Measurements from ENCODE around the gene CELA1.

CELA1 gene

DNA sequence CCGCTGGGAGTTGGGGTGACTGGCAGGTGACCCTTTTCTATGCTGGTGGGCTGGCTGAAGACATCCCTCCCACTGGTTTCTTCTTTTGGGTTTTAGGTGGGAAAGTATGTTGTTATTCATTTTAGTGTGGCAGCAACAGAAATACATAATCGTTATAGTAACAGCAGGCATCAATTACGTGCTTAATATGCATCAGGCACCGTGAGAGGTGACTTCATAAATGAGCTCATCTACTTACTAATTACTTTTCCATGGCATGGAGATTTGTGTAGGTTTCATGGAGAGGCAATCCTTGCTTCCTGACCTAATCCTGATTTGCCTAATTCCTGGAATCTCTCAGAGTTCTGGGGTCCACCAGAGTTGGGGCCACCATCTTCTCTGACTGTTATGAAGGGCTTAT, 13.4 kb upstream of the CELA1 start:
- Histone ChIP-seq H3K23ac (ENCODE audit: low read length) (no peak overlapping the region), H3K56ac (ENCODE audit: low read length) (no peak overlapping the region), H3K4ac (ENCODE audit: low read depth, low read length) (no peak overlapping the region), H3K79me1 (ENCODE audit: low read length) (no peaks in the 10 kb centered on the region), H2BK15ac (replicated peaks; ENCODE audit: low read depth) (no peak overlapping the region), H3K79me2 (ENCODE audit: control insufficient read depth, insufficient read depth, low read length) (no peaks in the 10 kb centered on the region), H3K27ac (ENCODE audit: low read depth, low read length) (no peak overlapping the region), H3K4me2 (ENCODE audit: low read length) (no peak overlapping the region), H2AK5ac (ENCODE audit: low read length) (no peak overlapping the region), H4K8ac (ENCODE audit: low read depth, low read length) (no peak overlapping the region), H3K4me1 (ENCODE audit: control insufficient read depth, low read depth, low read length) (no peaks in the 10 kb centered on the region), H3K4me3 (ENCODE audit: low read length) (no peak overlapping the region), H2BK120ac (ENCODE audit: low read depth, low read length) (no peak overlapping the region), H3K36me3 (ENCODE audit: control insufficient read depth, insufficient read depth, low read length) (no peaks in the 10 kb centered on the region), H3K27me3 (ENCODE audit: insufficient read depth, low read length, poor library complexity) (no peaks in the 10 kb centered on the region), H4K5ac (ENCODE audit: low read length) (no peak overlapping the region), H2BK5ac (ENCODE audit: low read length) (no peak overlapping the region), H3K9ac (ENCODE audit: low read length) (no peak overlapping the region), H3K18ac (ENCODE audit: low read length) (no peak overlapping the region)
- no CpG with 5 or more reads among the region's 4 CpGs for WGBS (ENCODE audit: extremely low coverage, insufficient coverage, low lambda C conversion rate)
- DNase-seq = no peak

DNA sequence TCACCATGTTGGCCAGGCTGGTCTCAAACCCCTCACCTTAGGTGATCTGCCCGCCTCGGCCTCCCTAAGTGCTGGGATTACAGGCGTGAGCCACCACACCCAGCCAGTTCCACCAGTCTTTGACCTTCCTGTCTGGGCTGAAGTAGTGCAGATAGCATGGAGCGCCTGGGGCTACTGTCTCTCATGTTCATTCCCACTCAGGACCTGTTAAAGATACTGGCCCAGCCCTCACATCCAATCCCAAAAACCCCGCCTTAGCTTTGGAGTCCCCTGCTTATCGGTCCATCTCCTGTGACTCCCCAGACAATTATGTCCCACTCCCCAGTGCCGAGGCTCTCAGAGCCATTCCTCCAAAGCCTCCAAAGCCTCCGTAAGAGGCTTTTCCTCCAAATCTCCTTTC, 12.0 kb upstream of the CELA1 start:
- DNase-seq = no peak
- Histone ChIP-seq H3K4me1 (ENCODE audit: control insufficient read depth, low read depth, low read length) (no peaks in the 10 kb centered on the region), H2BK15ac (replicated peaks; ENCODE audit: low read depth) (no peak overlapping the region), H3K36me3 (ENCODE audit: control insufficient read depth, insufficient read depth, low read length) (no peaks in the 10 kb centered on the region), H3K79me1 (ENCODE audit: low read length) (no peaks in the 10 kb centered on the region), H3K23ac (ENCODE audit: low read length) (no peak overlapping the region), H3K56ac (ENCODE audit: low read length) (no peak overlapping the region), H2BK120ac (ENCODE audit: low read depth, low read length) (no peak overlapping the region), H3K79me2 (ENCODE audit: control insufficient read depth, insufficient read depth, low read length) (no peaks in the 10 kb centered on the region), H3K18ac (ENCODE audit: low read length) (no peak overlapping the region), H4K5ac (ENCODE audit: low read length) (no peak overlapping the region), H4K8ac (ENCODE audit: low read depth, low read length) (no peak overlapping the region), H3K4me3 (ENCODE audit: low read length) (no peak overlapping the region), H2AK5ac (ENCODE audit: low read length) (no peak overlapping the region), H3K4ac (ENCODE audit: low read depth, low read length) (no peak overlapping the region), H3K9ac (ENCODE audit: low read length) (no peak overlapping the region), H3K27ac (ENCODE audit: low read depth, low read length) (no peak overlapping the region), H2BK5ac (ENCODE audit: low read length) (no peak overlapping the region), H3K27me3 (ENCODE audit: insufficient read depth, low read length, poor library complexity) (no peaks in the 10 kb centered on the region), H3K4me2 (ENCODE audit: low read length) (no peak overlapping the region)
- no CpG with 5 or more reads among the region's 8 CpGs for WGBS (ENCODE audit: extremely low coverage, insufficient coverage, low lambda C conversion rate)

DNA sequence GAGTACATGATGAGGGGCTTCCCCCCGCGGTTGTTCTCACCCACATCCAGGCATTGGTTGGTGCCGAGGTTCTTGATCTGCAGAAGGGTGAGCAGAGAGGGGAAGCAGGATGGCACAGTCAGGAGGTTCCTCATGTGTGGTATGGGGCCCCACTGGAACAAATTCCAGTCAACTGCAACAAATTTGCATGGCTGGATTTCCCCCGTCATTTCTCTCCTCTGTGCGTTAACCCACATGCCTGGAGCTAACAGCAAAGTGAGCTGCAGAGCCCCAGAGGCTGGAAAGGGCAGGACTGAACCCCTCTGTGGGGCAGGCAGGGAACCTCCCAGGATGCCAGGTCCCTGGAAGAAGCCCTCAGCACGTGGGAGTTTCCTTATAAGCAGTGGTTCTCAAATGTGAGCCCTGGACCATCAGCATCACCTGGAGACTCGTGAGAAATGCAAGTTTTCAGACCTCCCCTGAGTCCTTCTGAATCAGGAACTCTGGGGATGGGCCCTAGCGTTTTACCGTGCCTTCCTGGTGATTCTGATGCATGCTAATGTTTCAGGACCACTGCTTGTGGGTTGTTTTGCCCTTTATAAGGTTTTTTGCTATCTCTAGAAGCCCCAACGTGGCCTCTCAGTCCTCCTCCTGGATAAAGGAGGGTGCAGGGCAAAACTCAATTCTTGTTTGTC, 11.0 kb upstream of the CELA1 start:
- Histone ChIP-seq H3K4me3 (ENCODE audit: low read length) (no peak overlapping the region), H3K23ac (ENCODE audit: low read length) (no peak overlapping the region), H2BK120ac (ENCODE audit: low read depth, low read length) (no peak overlapping the region), H3K36me3 (ENCODE audit: control insufficient read depth, insufficient read depth, low read length) (no peaks in the 10 kb centered on the region), H3K27me3 (ENCODE audit: insufficient read depth, low read length, poor library complexity) (no peaks in the 10 kb centered on the region), H4K5ac (ENCODE audit: low read length) (no peak overlapping the region), H3K79me2 (ENCODE audit: control insufficient read depth, insufficient read depth, low read length) (no peaks in the 10 kb centered on the region), H2BK15ac (replicated peaks; ENCODE audit: low read depth) (no peak overlapping the region), H2AK5ac (ENCODE audit: low read length) (no peak overlapping the region), H3K79me1 (ENCODE audit: low read length) (no peaks in the 10 kb centered on the region), H3K4ac (ENCODE audit: low read depth, low read length) (no peak overlapping the region), H3K9ac (ENCODE audit: low read length) (no peak overlapping the region), H3K18ac (ENCODE audit: low read length) (no peak overlapping the region), H3K27ac (ENCODE audit: low read depth, low read length) (no peak overlapping the region), H3K56ac (ENCODE audit: low read length) (no peak overlapping the region), H3K4me1 (ENCODE audit: control insufficient read depth, low read depth, low read length) (no peaks in the 10 kb centered on the region), H3K4me2 (ENCODE audit: low read length) (no peak overlapping the region), H2BK5ac (ENCODE audit: low read length) (no peak overlapping the region), H4K8ac (ENCODE audit: low read depth, low read length) (no peak overlapping the region)
- WGBS (ENCODE audit: extremely low coverage, insufficient coverage, low lambda C conversion rate) = no CpG with 5 or more reads among the region's 10 CpGs
- DNase-seq = no peak

DNA sequence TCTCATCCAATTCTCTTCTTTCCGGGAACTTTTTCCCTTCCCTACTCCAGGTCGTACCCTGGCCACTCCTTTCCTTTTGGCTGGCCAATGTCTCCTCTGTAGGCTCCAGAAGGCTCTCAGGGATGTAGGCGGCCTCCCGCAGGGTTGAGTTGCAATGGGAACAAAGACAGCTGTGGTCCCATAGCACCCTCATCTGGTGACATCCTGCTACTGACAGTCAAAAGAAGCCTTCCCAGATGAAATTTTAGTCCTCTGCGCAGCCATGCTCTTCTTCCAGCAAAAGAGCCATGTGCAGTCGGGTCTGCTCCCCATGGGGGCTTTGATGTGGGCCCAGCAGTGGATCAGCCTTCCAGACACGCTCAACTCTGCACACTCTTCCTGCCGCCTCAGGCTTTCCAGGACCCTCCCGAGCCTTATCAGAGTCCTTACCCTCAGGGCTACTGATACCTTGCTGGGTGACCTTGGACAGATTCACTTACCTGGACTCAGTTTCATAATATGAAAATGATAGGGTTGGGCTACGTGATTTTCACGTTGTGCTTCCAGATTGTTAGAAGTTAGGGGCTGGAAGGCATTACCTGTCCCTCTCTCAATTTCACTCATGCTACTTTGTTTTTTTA, 5.5 kb upstream of the CELA1 start:
- WGBS (ENCODE audit: extremely low coverage, insufficient coverage, low lambda C conversion rate) = no CpG with 5 or more reads among the region's 11 CpGs
- peak; percentile 91 for DNase-seq
- Histone ChIP-seq H3K56ac (ENCODE audit: low read length) (peak overlapping the region; percentile 70), H3K23ac (ENCODE audit: low read length) (no peak overlapping the region), H2BK15ac (replicated peaks; ENCODE audit: low read depth) (no peak overlapping the region), H3K18ac (ENCODE audit: low read length) (no peak overlapping the region), H3K79me2 (ENCODE audit: control insufficient read depth, insufficient read depth, low read length) (no peaks in the 10 kb centered on the region), H3K4me1 (ENCODE audit: control insufficient read depth, low read depth, low read length) (no peaks in the 10 kb centered on the region), H3K9ac (ENCODE audit: low read length) (peak overlapping the region; percentile 16), H3K4ac (ENCODE audit: low read depth, low read length) (no peak overlapping the region), H2BK120ac (ENCODE audit: low read depth, low read length) (no peak overlapping the region), H3K79me1 (ENCODE audit: low read length) (no peaks in the 10 kb centered on the region), H3K27me3 (ENCODE audit: insufficient read depth, low read length, poor library complexity) (no peaks in the 10 kb centered on the region), H4K5ac (ENCODE audit: low read length) (no peak overlapping the region), H3K36me3 (ENCODE audit: control insufficient read depth, insufficient read depth, low read length) (no peaks in the 10 kb centered on the region), H2AK5ac (ENCODE audit: low read length) (no peak overlapping the region), H3K27ac (ENCODE audit: low read depth, low read length) (no peak overlapping the region), H3K4me2 (ENCODE audit: low read length) (no peak overlapping the region), H4K8ac (ENCODE audit: low read depth, low read length) (no peak overlapping the region), H2BK5ac (ENCODE audit: low read length) (no peak overlapping the region), H3K4me3 (ENCODE audit: low read length) (no peak overlapping the region)

DNA sequence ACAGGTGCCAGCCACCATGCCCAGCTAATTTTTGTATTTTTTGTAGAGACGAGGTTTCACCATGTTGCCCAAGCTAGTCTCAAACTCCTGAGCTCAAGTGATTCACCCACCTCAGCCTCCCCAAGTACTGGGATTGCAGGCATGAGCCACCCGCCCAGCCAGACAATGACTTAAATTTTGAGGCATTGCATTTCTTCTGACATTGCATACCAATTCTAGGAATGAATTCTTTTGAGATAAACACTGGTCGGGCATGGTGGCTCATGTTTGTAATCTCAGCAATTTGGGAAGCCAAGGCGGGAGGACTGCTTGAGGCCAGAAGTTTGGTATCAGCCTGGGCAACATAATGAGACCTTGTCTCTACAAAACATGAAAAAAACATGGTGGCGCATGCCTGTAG, 2.5 kb upstream of the CELA1 start:
- H3K9ac ChIP-seq (ENCODE audit: low read length) = no peak overlapping the region
- no peak overlapping the region for H4K8ac ChIP-seq (ENCODE audit: low read depth, low read length)
- no peak overlapping the region for H3K27ac ChIP-seq (ENCODE audit: low read depth, low read length)
- no peak overlapping the region for H4K5ac ChIP-seq (ENCODE audit: low read length)
- no peak overlapping the region for H3K4ac ChIP-seq (ENCODE audit: low read depth, low read length)
- no peak overlapping the region for H3K23ac ChIP-seq (ENCODE audit: low read length)
- no peaks in the 10 kb centered on the region for H3K4me1 ChIP-seq (ENCODE audit: control insufficient read depth, low read depth, low read length)
- H3K79me2 ChIP-seq (ENCODE audit: control insufficient read depth, insufficient read depth, low read length) = no peaks in the 10 kb centered on the region
- no peaks in the 10 kb centered on the region for H3K79me1 ChIP-seq (ENCODE audit: low read length)
- H3K18ac ChIP-seq (ENCODE audit: low read length) = no peak overlapping the region
- no peak overlapping the region for H3K4me2 ChIP-seq (ENCODE audit: low read length)
- H2BK15ac ChIP-seq (replicated peaks; ENCODE audit: low read depth) = no peak overlapping the region
- H3K56ac ChIP-seq (ENCODE audit: low read length) = no peak overlapping the region
- H3K27me3 ChIP-seq (ENCODE audit: insufficient read depth, low read length, poor library complexity) = no peaks in the 10 kb centered on the region
- no peaks in the 10 kb centered on the region for H3K36me3 ChIP-seq (ENCODE audit: control insufficient read depth, insufficient read depth, low read length)
- no peak overlapping the region for H2AK5ac ChIP-seq (ENCODE audit: low read length)
- DNase-seq = no peak
- no peak overlapping the region for H2BK120ac ChIP-seq (ENCODE audit: low read depth, low read length)
- no peak overlapping the region for H2BK5ac ChIP-seq (ENCODE audit: low read length)
- no peak overlapping the region for H3K4me3 ChIP-seq (ENCODE audit: low read length)
- no CpG with 5 or more reads among the region's 5 CpGs for WGBS (ENCODE audit: extremely low coverage, insufficient coverage, low lambda C conversion rate)

DNA sequence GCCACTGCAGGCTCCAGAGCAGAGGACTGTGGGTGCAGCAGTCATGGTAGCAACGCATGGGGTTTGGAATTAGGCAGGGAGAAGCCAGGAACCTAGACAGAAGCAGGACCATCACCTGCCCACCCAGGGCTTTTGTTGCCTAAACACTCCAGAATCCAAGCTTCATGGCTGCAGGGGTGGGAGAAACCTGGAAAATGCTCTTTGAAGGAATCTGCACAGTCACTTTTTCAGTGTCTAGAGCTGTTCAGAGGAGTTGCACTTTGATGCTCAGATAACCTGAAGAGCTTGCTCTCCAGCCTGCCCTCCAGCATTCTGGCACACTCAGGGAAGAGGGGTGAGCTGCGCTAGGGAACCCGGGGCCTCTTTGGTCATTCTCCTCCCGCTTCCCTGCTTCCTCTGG, 1.6 kb upstream of the CELA1 start:
- Histone ChIP-seq H3K27ac (ENCODE audit: low read depth, low read length) (no peak overlapping the region), H3K4me3 (ENCODE audit: low read length) (no peak overlapping the region), H3K4me1 (ENCODE audit: control insufficient read depth, low read depth, low read length) (no peaks in the 10 kb centered on the region), H3K27me3 (ENCODE audit: insufficient read depth, low read length, poor library complexity) (no peaks in the 10 kb centered on the region), H4K8ac (ENCODE audit: low read depth, low read length) (no peak overlapping the region), H2BK5ac (ENCODE audit: low read length) (no peak overlapping the region), H3K79me2 (ENCODE audit: control insufficient read depth, insufficient read depth, low read length) (no peaks in the 10 kb centered on the region), H3K9ac (ENCODE audit: low read length) (no peak overlapping the region), H3K4ac (ENCODE audit: low read depth, low read length) (no peak overlapping the region), H2AK5ac (ENCODE audit: low read length) (no peak overlapping the region), H2BK120ac (ENCODE audit: low read depth, low read length) (no peak overlapping the region), H2BK15ac (replicated peaks; ENCODE audit: low read depth) (no peak overlapping the region), H3K56ac (ENCODE audit: low read length) (no peak overlapping the region), H3K36me3 (ENCODE audit: control insufficient read depth, insufficient read depth, low read length) (no peaks in the 10 kb centered on the region), H3K79me1 (ENCODE audit: low read length) (no peaks in the 10 kb centered on the region), H3K23ac (ENCODE audit: low read length) (no peak overlapping the region), H3K18ac (ENCODE audit: low read length) (no peak overlapping the region), H3K4me2 (ENCODE audit: low read length) (no peak overlapping the region), H4K5ac (ENCODE audit: low read length) (no peak overlapping the region)
- whole genome bisulfite sequencing (ENCODE audit: extremely low coverage, insufficient coverage, low lambda C conversion rate) = no CpG with 5 or more reads among the region's 4 CpGs
- DNase-seq = no peak

Measured in mesendoderm (in vitro differentiated cells).